Neuronal stem cell (in vitro differentiated cells): ENCODE data around the gene SLC49A3.

Source experiments
- DNase-seq: peaks from one replicate; pipeline ENCODE4 v3.0.0-alpha.2; 2013; ENCODE audit warnings: low spot score
- H2AFZ ChIP-seq: one replicate; pipeline ENCODE4 v1.6.1; 2013; ENCODE audit warnings: mild to moderate bottlenecking, low read length, inconsistent platforms
- H2AK5ac ChIP-seq: 2 replicates; pipeline ENCODE4 v1.6.1; 2013; ENCODE audit warnings: low read depth, mild to moderate bottlenecking, inconsistent platforms, low read length, moderate library complexity, mixed read lengths
- H2BK120ac ChIP-seq: 2 replicates; pipeline ENCODE4 v1.6.1; 2013; ENCODE audit warnings: low read depth, mild to moderate bottlenecking, inconsistent platforms, low read length, moderate library complexity, mixed read lengths
- H2BK12ac ChIP-seq: one replicate; pipeline ENCODE4 v1.6.1; 2013; ENCODE audit warnings: low read length, inconsistent platforms
- H2BK15ac ChIP-seq: 2 replicates; pipeline ENCODE4 v1.6.1; 2013; ENCODE audit warnings: mild to moderate bottlenecking, low read length, inconsistent platforms, mixed read lengths
- H2BK5ac ChIP-seq: one replicate; pipeline ENCODE4 v1.6.1; 2013; ENCODE audit warnings: inconsistent platforms, mild to moderate bottlenecking, low read length, moderate library complexity
- H3K14ac ChIP-seq: one replicate; pipeline ENCODE4 v1.6.1; 2013; ENCODE audit warnings: low read length, inconsistent platforms
- H3K18ac ChIP-seq: 2 replicates; pipeline ENCODE4 v1.6.1; 2013; ENCODE audit warnings: low read length, inconsistent platforms
- H3K23ac ChIP-seq: 2 replicates; pipeline ENCODE4 v1.6.1; 2013; ENCODE audit warnings: low read depth, mild to moderate bottlenecking, mixed read lengths, low read length, inconsistent platforms; ENCODE audit not compliant: poor library complexity
- H3K27ac ChIP-seq: replicated peaks from 3 replicates; pipeline ENCODE4 v1.5.1; 2013; ENCODE audit warnings: low read length, inconsistent platforms
- H3K27me3 ChIP-seq, 3 experiments: 2 replicates each; pipeline ENCODE4 v1.6.1; 2013; ENCODE audit warnings: low read length in 3 of 3, mild to moderate bottlenecking in 2 of 3, inconsistent platforms in 1 of 3, low read depth in 1 of 3, mixed read lengths in 1 of 3, moderate library complexity in 1 of 3; ENCODE audit not compliant: control insufficient read depth in 3 of 3, insufficient read depth in 3 of 3
- H3K36me3 ChIP-seq, 2 donors: replicated peaks in 1 of 2; 2 replicates each; pipeline ENCODE4 v1.6.1; 2013; ENCODE audit warnings: low read length in 2 of 2; ENCODE audit not compliant: control insufficient read depth in 2 of 2, insufficient read depth in 2 of 2
- H3K4ac ChIP-seq: 2 replicates; pipeline ENCODE4 v1.6.1; 2013; ENCODE audit warnings: inconsistent platforms, mild to moderate bottlenecking, low read length, moderate library complexity
- H3K4me1 ChIP-seq, 2 donors: 1 replicate in 1 of 2; 2 replicates in 1 of 2; pipeline ENCODE4 v1.6.1; 2013; ENCODE audit warnings: low read length in 2 of 2, low read depth in 1 of 2; ENCODE audit not compliant: control insufficient read depth in 2 of 2, insufficient read depth in 1 of 2
- H3K4me2 ChIP-seq: one replicate; pipeline ENCODE4 v1.6.1; 2013; ENCODE audit warnings: mild to moderate bottlenecking, low read length, inconsistent platforms; ENCODE audit not compliant: insufficient read depth, poor library complexity, severe bottlenecking
- H3K4me3 ChIP-seq, 2 donors: 2 replicates each; pipeline ENCODE4 v1.5.1; 2013; ENCODE audit warnings: low read length in 2 of 2, mild to moderate bottlenecking in 2 of 2, inconsistent platforms in 1 of 2, moderate library complexity in 1 of 2
- H3K79me1 ChIP-seq: one replicate; pipeline ENCODE4 v1.6.1; 2013; ENCODE audit warnings: low read depth, mild to moderate bottlenecking, inconsistent platforms, low read length, moderate library complexity
- H3K9ac ChIP-seq: one replicate; pipeline ENCODE4 v1.6.1; 2013; ENCODE audit warnings: mild to moderate bottlenecking, low read depth, low read length, inconsistent platforms; ENCODE audit not compliant: poor library complexity
- H3K9me3 ChIP-seq, 2 donors: replicated peaks in 1 of 2; 2 replicates each; pipeline versions ENCODE3 to v1.6.1; 2013; ENCODE audit warnings: low read length in 2 of 2, mild to moderate bottlenecking in 2 of 2, inconsistent platforms in 1 of 2, low read depth in 1 of 2, mixed read lengths in 1 of 2, moderate library complexity in 1 of 2; ENCODE audit not compliant: control insufficient read depth in 2 of 2, insufficient read depth in 1 of 2
- H4K8ac ChIP-seq: one replicate; pipeline ENCODE4 v1.6.1; 2013; ENCODE audit warnings: low read depth, mild to moderate bottlenecking, inconsistent platforms, low read length, moderate library complexity
- H4K91ac ChIP-seq: one replicate; pipeline ENCODE4 v1.6.1; 2013; ENCODE audit warnings: low read length, low read depth, mild to moderate bottlenecking, inconsistent platforms; ENCODE audit not compliant: poor library complexity
- WGBS, 2 donors: extraction: QIAGEN DNeasy Blood & Tissue Kit; methylation state at CpG; one replicate each; pipeline ENCODE4 v1.1.7; 2013; ENCODE audit warnings: missing lambda C conversion rate in 2 of 2, mixed read lengths in 1 of 2; ENCODE audit not compliant: insufficient read length in 2 of 2, insufficient replicate concordance in 1 of 2; ENCODE audit errors: extremely low coverage in 2 of 2; 5-methylcytosine and 5-hydroxymethylcytosine counted together

Gene SLC49A3

GRCh38 chr4:656436-657337 lies 32.3 kb downstream of the SLC49A3 start:
- no peak overlapping the region for H2AFZ ChIP-seq
- no peak overlapping the region for H2BK15ac ChIP-seq
- no peak overlapping the region for H4K8ac ChIP-seq
- no peak for DNase-seq
- H3K79me1 ChIP-seq = peaks cover 2% of the 10 kb centered on the region
- H3K23ac ChIP-seq = peak overlapping the region; percentile 43
- H2BK5ac ChIP-seq = no peak overlapping the region
- peak overlapping the region; percentile 60 for H3K9ac ChIP-seq
- no peak overlapping the region for H2BK120ac ChIP-seq
- peaks cover 0 to 7% of the 10 kb centered on the region in 2 donors for H3K9me3 ChIP-seq
- H3K4ac ChIP-seq = no peak overlapping the region
- H2BK12ac ChIP-seq = no peak overlapping the region
- H4K91ac ChIP-seq = no peak overlapping the region
- H3K27me3 ChIP-seq = peaks cover 0 to 12% (median 2%) of the 10 kb centered on the region in 3 experiments
- no CpG with 5 or more reads among the region's 58 CpGs for WGBS, 2 donors
- H3K4me1 ChIP-seq = no peaks in the 10 kb centered on the region
- peaks cover 0 to 8% of the 10 kb centered on the region in 2 donors for H3K36me3 ChIP-seq
- no peak overlapping the region for H3K4me2 ChIP-seq
- H3K14ac ChIP-seq = peak overlapping the region; percentile 56
- H2AK5ac ChIP-seq = peak overlapping the region; percentile 43
- H3K4me3 ChIP-seq = peak overlapping the region in 1 of 2 donors; percentile 28
- no peak overlapping the region for H3K18ac ChIP-seq
- no peak overlapping the region for H3K27ac ChIP-seq

GRCh38 chr4:655464-656151 lies 33.3 kb downstream of the SLC49A3 start:
- peak overlapping the region; percentile 17 for H2BK15ac ChIP-seq
- peak overlapping the region; percentile 41 for H2BK12ac ChIP-seq
- peak overlapping the region; percentile 75 for H2BK5ac ChIP-seq
- peaks cover 0 to 8% of the 10 kb centered on the region in 2 donors for H3K36me3 ChIP-seq
- H4K91ac ChIP-seq = peak overlapping the region; percentile 85
- H3K4me3 ChIP-seq = no peak overlapping the region
- H4K8ac ChIP-seq = no peak overlapping the region
- H3K4me1 ChIP-seq = no peaks in the 10 kb centered on the region
- no peak for DNase-seq
- H2AK5ac ChIP-seq = peak overlapping the region; percentile 70
- no peak overlapping the region for H2BK120ac ChIP-seq
- no peak overlapping the region for H3K4me2 ChIP-seq
- H3K27ac ChIP-seq = no peak overlapping the region
- peaks cover 0 to 7% of the 10 kb centered on the region in 2 donors for H3K9me3 ChIP-seq
- no peak overlapping the region for H3K23ac ChIP-seq
- no CpG with 5 or more reads among the region's 26 CpGs for WGBS, 2 donors
- peak overlapping the region; percentile 47 for H3K14ac ChIP-seq
- peak overlapping the region; percentile 48 for H3K18ac ChIP-seq
- H3K27me3 ChIP-seq = peaks cover 0 to 15% (median 2%) of the 10 kb centered on the region in 3 experiments
- peak overlapping the region; percentile 42 for H2AFZ ChIP-seq
- no peak overlapping the region for H3K4ac ChIP-seq
- peaks cover 2% of the 10 kb centered on the region for H3K79me1 ChIP-seq
- H3K9ac ChIP-seq = peak overlapping the region; percentile 77

DNA sequence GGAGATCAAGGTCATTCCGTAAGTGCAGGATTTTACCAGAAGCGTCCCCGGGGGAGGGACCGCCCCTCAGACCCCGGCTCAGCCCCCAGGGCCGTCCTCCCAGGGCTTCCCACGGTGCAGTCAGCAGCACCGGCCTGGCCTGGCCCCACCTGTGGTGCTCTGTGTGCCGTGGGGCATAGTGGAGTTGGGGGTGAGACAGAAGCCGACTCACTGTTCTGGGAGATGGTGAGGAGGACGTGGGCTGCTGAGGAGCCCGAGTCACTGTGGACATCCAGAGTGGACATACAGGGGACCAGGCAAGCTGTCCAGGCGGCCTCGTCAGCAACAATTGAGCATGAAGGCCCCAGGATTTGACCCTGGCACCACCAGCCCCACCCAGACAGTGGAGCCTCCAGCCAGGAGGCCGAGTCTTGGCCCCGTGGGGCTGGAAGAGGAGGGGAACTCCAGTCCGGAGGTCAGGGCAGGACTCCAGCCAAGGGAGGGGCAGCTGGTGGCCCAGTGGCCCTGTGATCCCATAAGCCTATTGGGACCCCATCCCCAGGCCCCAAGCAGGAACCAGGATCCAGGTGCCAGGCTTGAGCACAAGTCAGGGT lies 34.0 kb downstream of the SLC49A3 start:
- Histone ChIP-seq H4K91ac (peak overlapping the region; percentile 97), H3K4me2 (no peak overlapping the region), H3K27me3 (peaks cover 0 to 21% (median 2%) of the 10 kb centered on the region in 3 experiments), H2BK5ac (no peak overlapping the region), H3K18ac (no peak overlapping the region), H2BK120ac (no peak overlapping the region), H2AK5ac (peak overlapping the region; percentile 75), H3K79me1 (peaks cover 2% of the 10 kb centered on the region), H2BK15ac (no peak overlapping the region), H3K4ac (no peak overlapping the region), H3K14ac (peak overlapping the region; percentile 31), H2AFZ (no peak overlapping the region), H3K23ac (no peak overlapping the region), H4K8ac (no peak overlapping the region), H2BK12ac (peak overlapping the region; percentile 41), H3K4me1 (no peaks in the 10 kb centered on the region), H3K9ac (peak overlapping the region; percentile 70), H3K9me3 (peaks cover 0 to 7% of the 10 kb centered on the region in 2 donors), H3K36me3 (peaks cover 0 to 8% of the 10 kb centered on the region in 2 donors), H3K27ac (no peak overlapping the region), H3K4me3 (no peak overlapping the region)
- no peak for DNase-seq
- no CpG with 5 or more reads among the region's 17 CpGs for WGBS, 2 donors
